WTC11 (cell line): Measurements from ENCODE around the gene ALOX12B. TPM values are rescaled to one million over a fixed set of nuclear protein-coding genes. Genes with fewer than 3 reads are reported as not detected.

Experiments used
- ATAC-seq: fragments of 200-7000 bp; cut with Tn5 transposase; 2 replicates; pipeline ENCODE4 v1.10.0; 2021; ENCODE audit warnings: mild to moderate bottlenecking, moderate library complexity
- CTCF ChIA-PET: fragments of 300-600 bp; sonication (Branson Sonifier 250); formaldehyde crosslinking; loops from one replicate; lab custom pipeline; 2021; ENCODE audit warnings: antibody characterized with exemption; lab: Charles Lee
- POLR2A ChIA-PET: fragments of 350-600 bp; sonication (Branson Sonifier 250); formaldehyde crosslinking; loops from one replicate; lab custom pipeline; 2021; ENCODE audit warnings: antibody characterized with exemption; lab: Charles Lee
- DNase-seq: peaks from one replicate; pipeline ENCODE4 v3.0.0; 2021; ENCODE audit warnings: low spot score
- H3K27ac Mint-ChIP-seq: 2 replicates; pipeline ENCODE4 v1.8.0; 2021; ENCODE audit warnings: mixed read lengths
- H3K27me3 Mint-ChIP-seq: 2 replicates; pipeline ENCODE4 v1.8.0; 2021; ENCODE audit warnings: low read depth, mild to moderate bottlenecking, moderate library complexity, mixed read lengths
- H3K36me3 Mint-ChIP-seq: 2 replicates; pipeline ENCODE4 v1.8.0; 2021; ENCODE audit warnings: mixed read lengths
- H3K4me1 Mint-ChIP-seq: 2 replicates; pipeline ENCODE4 v1.8.0; 2022; ENCODE audit warnings: mixed read lengths
- H3K4me3 Mint-ChIP-seq: 2 replicates; pipeline ENCODE4 v1.8.0; 2021; ENCODE audit warnings: mild to moderate bottlenecking, moderate library complexity, mixed read lengths
- H3K9me3 Mint-ChIP-seq: 2 replicates; pipeline ENCODE4 v1.8.0; 2021; ENCODE audit warnings: mixed read lengths
- CBFB ChIP-seq: sonication (generic); formaldehyde crosslinking; IDR thresholded peaks from 2 replicates; pipeline ENCODE4 v1.8.1; 2022; ENCODE audit warnings: mild to moderate bottlenecking, low read depth, missing genetic modification reagents
- CREM ChIP-seq: sonication (generic); formaldehyde crosslinking; IDR thresholded peaks from 2 replicates; pipeline ENCODE4 v1.8.1; 2022; ENCODE audit warnings: mild to moderate bottlenecking, missing genetic modification reagents, moderate library complexity
- GTF2I ChIP-seq: fragments of 250-450 bp; sonication (Bioruptor Pico); conservative IDR thresholded peaks from 2 replicates; pipeline ENCODE4 v1.4.0; 2021; ENCODE audit warnings: mild to moderate bottlenecking
- OVOL2 ChIP-seq: fragments of 250-450 bp; sonication (Bioruptor Pico); IDR thresholded peaks from 2 replicates; pipeline ENCODE4 v1.9.0; 2021; ENCODE audit warnings: mild to moderate bottlenecking, borderline replicate concordance
- SOX15 ChIP-seq: fragments of 250-450 bp; sonication (Bioruptor Pico); IDR thresholded peaks from 2 replicates; pipeline ENCODE4 v1.9.0; 2021; ENCODE audit warnings: mild to moderate bottlenecking
- ZNF121 ChIP-seq: sonication (generic); formaldehyde crosslinking; IDR thresholded peaks from 2 replicates; pipeline ENCODE4 v1.8.0; 2023; ENCODE audit warnings: missing genetic modification reagents
- total RNA-seq: library from RNA; stranded (reverse); gene quantifications from 3 replicates; pipeline ENCODE4 v1.2.3, GENCODE V29; 2021
- TF ChIP-seq, protein P1 (sequence below): fragments of 200-600 bp; IDR thresholded peaks from 2 replicates; pipeline ENCODE4 v1.8.0; 2022; ENCODE audit warnings: antibody characterized with exemption
- TF ChIP-seq, protein P2 (sequence below): sonication (generic); formaldehyde crosslinking; IDR thresholded peaks from 2 replicates; pipeline ENCODE4 v1.8.0; 2023; ENCODE audit warnings: missing genetic modification reagents
- TF ChIP-seq, protein P3 (sequence below): sonication (generic); formaldehyde crosslinking; IDR thresholded peaks from 2 replicates; pipeline ENCODE4 v1.8.1; 2023; ENCODE audit warnings: mild to moderate bottlenecking, missing genetic modification reagents
- TF ChIP-seq, protein P4 (sequence below): sonication (generic); formaldehyde crosslinking; IDR thresholded peaks from 2 replicates; pipeline ENCODE4 v1.8.1; 2022; ENCODE audit warnings: mild to moderate bottlenecking, moderate library complexity, missing genetic modification reagents
- TF ChIP-seq, protein P5 (sequence below): sonication (generic); formaldehyde crosslinking; IDR thresholded peaks from 2 replicates; pipeline ENCODE4 v1.8.1; 2023; ENCODE audit warnings: mild to moderate bottlenecking, missing genetic modification reagents, moderate library complexity
- TF ChIP-seq, protein P6 (sequence below): sonication (generic); formaldehyde crosslinking; IDR thresholded peaks from 2 replicates; pipeline ENCODE4 v1.8.1; 2022; ENCODE audit warnings: low read depth, mild to moderate bottlenecking, moderate library complexity, missing genetic modification reagents, borderline replicate concordance
- TF ChIP-seq, protein P7 (sequence below): sonication (generic); formaldehyde crosslinking; conservative IDR thresholded peaks from 2 replicates; pipeline ENCODE4 v1.8.1; 2023; ENCODE audit warnings: mild to moderate bottlenecking, low read depth, missing genetic modification reagents, moderate library complexity
- TF ChIP-seq, protein P8 (sequence below): sonication (generic); formaldehyde crosslinking; IDR thresholded peaks from 2 replicates; pipeline ENCODE4 v1.8.0; 2022; ENCODE audit warnings: mild to moderate bottlenecking, missing genetic modification reagents

ALOX12B gene
- total RNA-seq, 1 experiment from 2014 or later, result 0.72 TPM

DNA sequence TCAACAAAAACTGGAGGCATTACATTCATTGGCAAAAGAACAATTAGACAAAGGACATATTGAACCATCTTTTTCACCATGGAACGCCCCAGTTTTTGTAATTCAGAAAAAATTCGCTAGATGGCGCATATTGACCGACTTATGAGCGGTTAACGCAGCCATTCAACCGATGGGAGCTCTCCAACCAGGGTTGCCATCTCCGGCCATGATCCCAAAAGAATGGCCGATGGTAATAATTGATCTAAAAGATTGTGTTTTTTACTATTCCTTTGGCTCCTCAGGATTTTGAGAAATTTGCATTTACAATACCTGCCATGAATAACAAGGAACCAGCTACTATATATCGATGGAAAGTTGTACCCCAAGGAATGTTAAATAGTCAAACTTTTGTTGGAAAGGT lies 27.2 kb downstream of the ALOX12B start:
- Mint-ChIP-seq H3K9me3 (no peaks in the 10 kb centered on the region), H3K27ac (no peak overlapping the region), H3K27me3 (peaks cover 45% of the 10 kb centered on the region), H3K4me3 (no peak overlapping the region), H3K36me3 (no peaks in the 10 kb centered on the region), H3K4me1 (peaks cover 52% of the 10 kb centered on the region)
- ChIA-PET POLR2A (interaction anchor here (0.6 to 1.0 kb wide), 4 partner anchors 60 to 147 kb away, joined by 3 to 6 read pairs (median 4); no protein-coding TSS in a partner anchor), CTCF (interaction anchor here (0.6 to 11.8 kb wide), 64 partner anchors 11 to 725 kb away, joined by 3 to 380 read pairs (median 4); partner anchors contain the start of genes ALOX15B, ALOXE3, BORCS6 and CNTROB)
- peak; percentile 60 for DNase-seq
- peak; percentile 18; the same call in 1 of the 2 replicates for ATAC-seq
- TF ChIP-seq, protein P1, sequence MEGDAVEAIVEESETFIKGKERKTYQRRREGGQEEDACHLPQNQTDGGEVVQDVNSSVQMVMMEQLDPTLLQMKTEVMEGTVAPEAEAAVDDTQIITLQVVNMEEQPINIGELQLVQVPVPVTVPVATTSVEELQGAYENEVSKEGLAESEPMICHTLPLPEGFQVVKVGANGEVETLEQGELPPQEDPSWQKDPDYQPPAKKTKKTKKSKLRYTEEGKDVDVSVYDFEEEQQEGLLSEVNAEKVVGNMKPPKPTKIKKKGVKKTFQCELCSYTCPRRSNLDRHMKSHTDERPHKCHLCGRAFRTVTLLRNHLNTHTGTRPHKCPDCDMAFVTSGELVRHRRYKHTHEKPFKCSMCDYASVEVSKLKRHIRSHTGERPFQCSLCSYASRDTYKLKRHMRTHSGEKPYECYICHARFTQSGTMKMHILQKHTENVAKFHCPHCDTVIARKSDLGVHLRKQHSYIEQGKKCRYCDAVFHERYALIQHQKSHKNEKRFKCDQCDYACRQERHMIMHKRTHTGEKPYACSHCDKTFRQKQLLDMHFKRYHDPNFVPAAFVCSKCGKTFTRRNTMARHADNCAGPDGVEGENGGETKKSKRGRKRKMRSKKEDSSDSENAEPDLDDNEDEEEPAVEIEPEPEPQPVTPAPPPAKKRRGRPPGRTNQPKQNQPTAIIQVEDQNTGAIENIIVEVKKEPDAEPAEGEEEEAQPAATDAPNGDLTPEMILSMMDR, result peak; percentile 68
- TF ChIP-seq SOX15 (CRISPR knock-in tag), result no peak

DNA sequence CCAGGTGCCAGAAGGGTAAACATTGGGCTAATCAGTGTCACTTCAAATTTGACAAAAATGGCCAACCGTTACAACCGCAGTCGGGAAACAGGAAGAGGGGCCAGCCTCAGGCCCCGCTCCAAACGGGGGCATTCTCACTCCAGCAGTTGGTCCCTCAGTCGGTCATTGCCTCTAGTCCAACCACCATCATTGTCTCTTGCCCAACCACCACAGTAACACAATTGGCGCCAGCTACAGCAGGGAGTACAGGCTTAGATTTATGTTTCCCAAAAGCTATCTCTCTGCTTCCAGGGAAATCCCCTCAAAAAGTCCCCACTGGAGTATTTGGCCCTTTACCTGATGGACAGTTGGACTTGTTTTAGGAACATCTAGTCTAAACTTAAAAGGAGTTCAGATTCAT lies 28.4 kb downstream of the ALOX12B start:
- peaks cover 42% of the 10 kb centered on the region for H3K27me3 Mint-ChIP-seq
- ChIA-PET POLR2A (interaction anchor here (0.6 kb wide), 1 partner anchor 164 kb away, joined by 3 read pairs; no protein-coding TSS in a partner anchor), CTCF (interaction anchor here (0.8 to 11.8 kb wide), 8 partner anchors 16 to 224 kb away, joined by 3 to 380 read pairs (median 10); partner anchors contain the start of genes ALOXE3 and HES7)
- no peak overlapping the region for H3K27ac Mint-ChIP-seq
- ATAC-seq (no peak), DNase-seq (no peak)
- no peaks in the 10 kb centered on the region for H3K36me3 Mint-ChIP-seq
- H3K9me3 Mint-ChIP-seq, result no peaks in the 10 kb centered on the region
- no peak for TF ChIP-seq GTF2I (CRISPR knock-in tag)
- TF ChIP-seq CBFB (CRISPR knock-in tag), result no peak
- TF ChIP-seq, protein P2, sequence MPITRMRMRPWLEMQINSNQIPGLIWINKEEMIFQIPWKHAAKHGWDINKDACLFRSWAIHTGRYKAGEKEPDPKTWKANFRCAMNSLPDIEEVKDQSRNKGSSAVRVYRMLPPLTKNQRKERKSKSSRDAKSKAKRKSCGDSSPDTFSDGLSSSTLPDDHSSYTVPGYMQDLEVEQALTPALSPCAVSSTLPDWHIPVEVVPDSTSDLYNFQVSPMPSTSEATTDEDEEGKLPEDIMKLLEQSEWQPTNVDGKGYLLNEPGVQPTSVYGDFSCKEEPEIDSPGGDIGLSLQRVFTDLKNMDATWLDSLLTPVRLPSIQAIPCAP (CRISPR knock-in tag), result no peak
- TF ChIP-seq, protein P3, sequence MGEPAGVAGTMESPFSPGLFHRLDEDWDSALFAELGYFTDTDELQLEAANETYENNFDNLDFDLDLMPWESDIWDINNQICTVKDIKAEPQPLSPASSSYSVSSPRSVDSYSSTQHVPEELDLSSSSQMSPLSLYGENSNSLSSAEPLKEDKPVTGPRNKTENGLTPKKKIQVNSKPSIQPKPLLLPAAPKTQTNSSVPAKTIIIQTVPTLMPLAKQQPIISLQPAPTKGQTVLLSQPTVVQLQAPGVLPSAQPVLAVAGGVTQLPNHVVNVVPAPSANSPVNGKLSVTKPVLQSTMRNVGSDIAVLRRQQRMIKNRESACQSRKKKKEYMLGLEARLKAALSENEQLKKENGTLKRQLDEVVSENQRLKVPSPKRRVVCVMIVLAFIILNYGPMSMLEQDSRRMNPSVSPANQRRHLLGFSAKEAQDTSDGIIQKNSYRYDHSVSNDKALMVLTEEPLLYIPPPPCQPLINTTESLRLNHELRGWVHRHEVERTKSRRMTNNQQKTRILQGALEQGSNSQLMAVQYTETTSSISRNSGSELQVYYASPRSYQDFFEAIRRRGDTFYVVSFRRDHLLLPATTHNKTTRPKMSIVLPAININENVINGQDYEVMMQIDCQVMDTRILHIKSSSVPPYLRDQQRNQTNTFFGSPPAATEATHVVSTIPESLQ (CRISPR knock-in tag), result no peak
- TF ChIP-seq, protein P4, sequence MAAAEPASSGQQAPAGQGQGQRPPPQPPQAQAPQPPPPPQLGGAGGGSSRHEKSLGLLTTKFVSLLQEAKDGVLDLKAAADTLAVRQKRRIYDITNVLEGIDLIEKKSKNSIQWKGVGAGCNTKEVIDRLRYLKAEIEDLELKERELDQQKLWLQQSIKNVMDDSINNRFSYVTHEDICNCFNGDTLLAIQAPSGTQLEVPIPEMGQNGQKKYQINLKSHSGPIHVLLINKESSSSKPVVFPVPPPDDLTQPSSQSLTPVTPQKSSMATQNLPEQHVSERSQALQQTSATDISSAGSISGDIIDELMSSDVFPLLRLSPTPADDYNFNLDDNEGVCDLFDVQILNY (CRISPR knock-in tag), result no peak
- TF ChIP-seq, protein P5, sequence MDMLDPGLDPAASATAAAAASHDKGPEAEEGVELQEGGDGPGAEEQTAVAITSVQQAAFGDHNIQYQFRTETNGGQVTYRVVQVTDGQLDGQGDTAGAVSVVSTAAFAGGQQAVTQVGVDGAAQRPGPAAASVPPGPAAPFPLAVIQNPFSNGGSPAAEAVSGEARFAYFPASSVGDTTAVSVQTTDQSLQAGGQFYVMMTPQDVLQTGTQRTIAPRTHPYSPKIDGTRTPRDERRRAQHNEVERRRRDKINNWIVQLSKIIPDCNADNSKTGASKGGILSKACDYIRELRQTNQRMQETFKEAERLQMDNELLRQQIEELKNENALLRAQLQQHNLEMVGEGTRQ (CRISPR knock-in tag), result no peak
- TF ChIP-seq, protein P6, sequence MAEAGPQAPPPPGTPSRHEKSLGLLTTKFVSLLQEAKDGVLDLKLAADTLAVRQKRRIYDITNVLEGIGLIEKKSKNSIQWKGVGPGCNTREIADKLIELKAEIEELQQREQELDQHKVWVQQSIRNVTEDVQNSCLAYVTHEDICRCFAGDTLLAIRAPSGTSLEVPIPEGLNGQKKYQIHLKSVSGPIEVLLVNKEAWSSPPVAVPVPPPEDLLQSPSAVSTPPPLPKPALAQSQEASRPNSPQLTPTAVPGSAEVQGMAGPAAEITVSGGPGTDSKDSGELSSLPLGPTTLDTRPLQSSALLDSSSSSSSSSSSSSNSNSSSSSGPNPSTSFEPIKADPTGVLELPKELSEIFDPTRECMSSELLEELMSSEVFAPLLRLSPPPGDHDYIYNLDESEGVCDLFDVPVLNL, result no peak
- H3K4me3 Mint-ChIP-seq, result no peak overlapping the region
- H3K4me1 Mint-ChIP-seq, result peaks cover 47% of the 10 kb centered on the region

DNA sequence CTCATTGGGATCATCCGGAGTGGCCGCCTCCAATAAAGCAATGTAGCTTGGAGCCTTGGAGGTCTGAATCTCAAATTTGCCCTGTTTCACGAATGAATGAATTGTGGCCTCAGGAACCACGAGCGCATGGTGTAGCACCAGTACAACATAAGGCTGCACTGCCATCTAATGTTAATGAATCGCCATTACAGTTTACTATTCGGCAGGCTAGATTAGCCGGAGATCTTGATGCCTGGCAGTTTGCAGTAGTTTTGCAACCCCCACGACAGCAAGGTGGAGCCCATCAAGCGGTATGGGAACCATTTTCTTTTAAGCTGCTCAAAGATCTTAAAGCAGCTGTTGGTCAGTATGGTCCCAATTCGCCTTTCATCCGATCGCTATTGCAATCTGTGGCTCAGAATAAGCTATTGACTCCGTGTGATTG lies 29.8 kb downstream of the ALOX12B start:
- peaks cover 38% of the 10 kb centered on the region for H3K27me3 Mint-ChIP-seq
- peaks cover 38% of the 10 kb centered on the region for H3K4me1 Mint-ChIP-seq
- ChIA-PET POLR2A (no interaction called here), CTCF (interaction anchor here (0.6 to 11.8 kb wide), 38 partner anchors 11 to 352 kb away, joined by 3 to 380 read pairs (median 4); partner anchors contain the start of genes ALOX15B, ALOXE3, BORCS6 and CHD3)
- no peaks in the 10 kb centered on the region for H3K9me3 Mint-ChIP-seq
- DNase-seq, result peak; percentile 47
- H3K4me3 Mint-ChIP-seq, result peak overlapping the region; percentile 32; the same call in 1 of the 2 replicates
- H3K27ac Mint-ChIP-seq, result no peak overlapping the region
- TF ChIP-seq ZNF121 (CRISPR knock-in tag) (peak; percentile 36; the same call in 1 of the 2 replicates), OVOL2 (CRISPR knock-in tag) (no peak), CREM (no peak)
- TF ChIP-seq, protein P7, sequence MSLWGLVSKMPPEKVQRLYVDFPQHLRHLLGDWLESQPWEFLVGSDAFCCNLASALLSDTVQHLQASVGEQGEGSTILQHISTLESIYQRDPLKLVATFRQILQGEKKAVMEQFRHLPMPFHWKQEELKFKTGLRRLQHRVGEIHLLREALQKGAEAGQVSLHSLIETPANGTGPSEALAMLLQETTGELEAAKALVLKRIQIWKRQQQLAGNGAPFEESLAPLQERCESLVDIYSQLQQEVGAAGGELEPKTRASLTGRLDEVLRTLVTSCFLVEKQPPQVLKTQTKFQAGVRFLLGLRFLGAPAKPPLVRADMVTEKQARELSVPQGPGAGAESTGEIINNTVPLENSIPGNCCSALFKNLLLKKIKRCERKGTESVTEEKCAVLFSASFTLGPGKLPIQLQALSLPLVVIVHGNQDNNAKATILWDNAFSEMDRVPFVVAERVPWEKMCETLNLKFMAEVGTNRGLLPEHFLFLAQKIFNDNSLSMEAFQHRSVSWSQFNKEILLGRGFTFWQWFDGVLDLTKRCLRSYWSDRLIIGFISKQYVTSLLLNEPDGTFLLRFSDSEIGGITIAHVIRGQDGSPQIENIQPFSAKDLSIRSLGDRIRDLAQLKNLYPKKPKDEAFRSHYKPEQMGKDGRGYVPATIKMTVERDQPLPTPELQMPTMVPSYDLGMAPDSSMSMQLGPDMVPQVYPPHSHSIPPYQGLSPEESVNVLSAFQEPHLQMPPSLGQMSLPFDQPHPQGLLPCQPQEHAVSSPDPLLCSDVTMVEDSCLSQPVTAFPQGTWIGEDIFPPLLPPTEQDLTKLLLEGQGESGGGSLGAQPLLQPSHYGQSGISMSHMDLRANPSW, result no peak
- TF ChIP-seq, protein P1, result peak; percentile 62
- TF ChIP-seq, protein P8, sequence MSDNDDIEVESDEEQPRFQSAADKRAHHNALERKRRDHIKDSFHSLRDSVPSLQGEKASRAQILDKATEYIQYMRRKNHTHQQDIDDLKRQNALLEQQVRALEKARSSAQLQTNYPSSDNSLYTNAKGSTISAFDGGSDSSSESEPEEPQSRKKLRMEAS (CRISPR knock-in tag), result peak; percentile 39; the same call in 1 of the 2 replicates
- ATAC-seq, result peak; percentile 87
- H3K36me3 Mint-ChIP-seq, result no peaks in the 10 kb centered on the region
